NCI-H524 treated with DMSO at 0.1 percent for 48 hours (cell line): ENCODE data around the gene LAG3.

Source experiments
- DNase-seq: peaks from one replicate; lab custom pipeline; 2025; lab: John Stamatoyannopoulos, UW

The LAG3 gene

DNA sequence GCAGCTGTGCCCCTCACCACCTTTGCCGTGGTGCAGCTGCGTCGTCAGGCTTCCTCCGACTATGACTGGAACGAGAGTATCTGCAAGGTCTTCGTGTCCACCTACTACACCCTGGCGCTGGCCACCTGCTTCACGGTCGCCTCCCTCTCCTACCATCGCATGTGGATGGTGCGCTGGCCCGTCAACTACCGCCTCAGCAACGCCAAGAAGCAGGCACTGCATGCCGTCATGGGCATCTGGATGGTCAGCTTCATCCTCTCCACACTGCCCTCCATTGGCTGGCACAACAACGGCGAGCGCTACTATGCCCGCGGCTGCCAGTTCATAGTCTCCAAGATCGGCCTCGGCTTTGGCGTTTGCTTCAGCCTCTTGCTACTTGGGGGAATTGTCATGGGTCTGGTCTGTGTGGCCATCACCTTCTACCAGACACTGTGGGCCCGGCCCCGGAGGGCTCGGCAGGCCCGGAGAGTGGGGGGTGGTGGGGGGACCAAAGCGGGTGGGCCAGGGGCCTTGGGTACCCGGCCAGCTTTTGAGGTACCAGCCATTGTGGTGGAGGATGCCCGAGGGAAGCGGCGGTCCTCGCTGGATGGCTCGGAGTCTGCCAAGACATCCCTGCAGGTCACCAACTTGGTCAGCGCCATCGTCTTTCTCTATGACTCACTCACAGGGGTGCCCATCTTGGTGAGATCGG lies 51.9 kb downstream of the LAG3 start:
- no peak for DNase-seq

DNA sequence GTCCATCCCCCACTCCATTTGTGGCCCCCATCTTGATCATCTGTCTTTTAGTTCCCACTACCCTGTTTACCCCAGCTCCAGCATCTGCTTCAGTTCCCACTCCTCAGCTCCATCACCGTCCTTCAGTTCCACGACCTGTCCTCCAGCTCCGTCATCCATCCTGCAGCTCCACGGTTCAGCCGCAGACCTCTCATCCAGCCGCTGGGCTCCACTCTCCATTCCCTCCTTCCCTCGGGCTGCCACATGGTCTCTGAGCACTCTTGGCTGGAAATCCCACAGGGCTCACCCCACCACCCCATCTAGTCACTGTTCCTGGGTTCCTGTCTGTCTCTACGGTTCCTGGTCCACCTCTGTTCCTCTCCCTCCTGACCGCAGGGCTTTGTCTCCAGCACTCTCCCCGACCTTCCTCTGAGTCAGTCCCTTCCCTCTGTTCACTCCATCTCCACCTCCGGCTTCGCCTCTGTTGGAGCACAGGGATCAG lies 52.6 kb downstream of the LAG3 start:
- no peak for DNase-seq

- peak; percentile 53 for DNase-seq
Measured at GRCh38 chr12:6825398-6826124, 53.2 kb downstream of the LAG3 start.

DNA sequence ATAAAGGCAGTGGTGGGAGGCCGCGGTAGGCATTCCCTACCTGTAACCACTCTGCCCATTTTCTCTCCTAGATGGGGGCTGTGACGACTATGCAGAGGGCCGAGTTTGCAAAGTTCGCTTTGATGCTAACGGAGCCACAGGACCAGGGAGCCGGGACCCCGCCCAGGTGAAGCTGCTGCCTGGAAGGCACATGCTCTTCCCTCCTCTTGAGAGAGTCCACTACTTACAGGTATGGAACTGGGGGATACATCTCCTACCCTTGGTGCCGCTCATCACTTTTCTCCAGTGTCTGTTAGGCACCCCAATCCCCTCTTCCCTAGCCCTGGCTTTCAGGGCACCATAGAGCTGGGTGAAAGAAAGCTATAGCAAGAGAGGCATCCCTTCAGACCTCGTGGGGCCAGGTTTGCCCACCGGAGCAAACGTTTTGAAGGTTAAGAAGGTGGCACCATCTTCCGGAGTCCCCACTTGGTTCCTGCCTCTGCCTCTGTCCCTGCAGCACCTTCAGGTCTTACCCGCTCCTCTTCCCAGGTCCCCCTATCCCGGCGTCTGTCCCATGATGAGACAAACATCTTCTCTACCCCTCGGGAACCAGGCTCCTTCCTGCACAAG lies 53.9 kb downstream of the LAG3 start:
- DNase-seq: no peak

- DNase-seq: no peak
Measured at GRCh38 chr12:6826734-6827436, 54.6 kb downstream of the LAG3 start.

GRCh38 chr12:6827437-6827911 lies 55.2 kb downstream of the LAG3 start:
- DNase-seq: peak; percentile 42
